ENCODE data around the gene IQCN. TPM values are rescaled to one million over a fixed set of nuclear protein-coding genes. Genes with fewer than 3 reads are reported as not detected.

Gene IQCN
- total RNA-seq, 1 experiment from 2014 or later: 0.61 TPM

- no peak for TF ChIP-seq ZNF532 (CRISPR knock-in tag; IDR thresholded peaks at IDR 0.05; ENCODE audit: borderline replicate concordance)
- no peak for TF ChIP-seq GRHL2 (CRISPR knock-in tag; IDR thresholded peaks at IDR 0.05; ENCODE audit: insufficient replicate concordance, severe bottlenecking)
- peak; percentile 41; the same call in 1 of the 2 replicates for TF ChIP-seq E2F5 (CRISPR knock-in tag; IDR thresholded peaks at IDR 0.05)
- peak; percentile 48 for TF ChIP-seq FOXP1 (CRISPR knock-in tag; IDR thresholded peaks at IDR 0.05; ENCODE audit: borderline replicate concordance)
- TF ChIP-seq ZNF232 (CRISPR knock-in tag; IDR thresholded peaks at IDR 0.05): no peak
- peak; percentile 30; the same call in 1 of the 2 replicates for TF ChIP-seq FOXK1 (CRISPR knock-in tag; IDR thresholded peaks at IDR 0.05)
- TF ChIP-seq NFE2L1 (CRISPR knock-in tag; IDR thresholded peaks at IDR 0.05): no peak
- TF ChIP-seq TCF7 (CRISPR knock-in tag; IDR thresholded peaks at IDR 0.05; ENCODE audit: low read depth): peak; percentile 53; the same call in 1 of the 2 replicates
- no peak for TF ChIP-seq AR (CRISPR knock-in tag; IDR thresholded peaks at IDR 0.05)
- TF ChIP-seq ZBTB21 (CRISPR knock-in tag; IDR thresholded peaks at IDR 0.05; ENCODE audit: borderline replicate concordance): no peak
- no peak for TF ChIP-seq ZNF425 (CRISPR knock-in tag; conservative IDR thresholded peaks at IDR 0.05)
- no peak for TF ChIP-seq NFATC4 (CRISPR knock-in tag; IDR thresholded peaks at IDR 0.05)
- no peak for TF ChIP-seq GABPB1 (CRISPR knock-in tag; IDR thresholded peaks at IDR 0.05)
- no peak for TF ChIP-seq NR2C2 (CRISPR knock-in tag; IDR thresholded peaks at IDR 0.05)
- TF ChIP-seq ATF1 (CRISPR knock-in tag; IDR thresholded peaks at IDR 0.05): no peak
- no peak; the same call in 1 of the 2 replicates for TF ChIP-seq SMAD4 (CRISPR knock-in tag; IDR thresholded peaks at IDR 0.05)
- peak; percentile 90; the same call in 1 of the 2 replicates for TF ChIP-seq ARID4B (CRISPR knock-in tag; IDR thresholded peaks at IDR 0.05; ENCODE audit: borderline replicate concordance)
- no peak for TF ChIP-seq HMGA2 (CRISPR knock-in tag; IDR thresholded peaks at IDR 0.05)
- TF ChIP-seq ESRRA (CRISPR knock-in tag; IDR thresholded peaks at IDR 0.05; ENCODE audit: borderline replicate concordance): no peak
- no peak; the same call in 1 of the 2 replicates for TF ChIP-seq RELA (CRISPR knock-in tag; IDR thresholded peaks at IDR 0.05; ENCODE audit: borderline replicate concordance)
- TF ChIP-seq E2F4 (CRISPR knock-in tag; IDR thresholded peaks at IDR 0.05; ENCODE audit: borderline replicate concordance, low read depth): no peak
- no peak for TF ChIP-seq NR1H2 (CRISPR knock-in tag; IDR thresholded peaks at IDR 0.05)
- no peak for TF ChIP-seq SOX15 (CRISPR knock-in tag; IDR thresholded peaks at IDR 0.05)
Observed at GRCh38 chr19:18280247-18281081, 6.2 kb upstream of the IQCN start (continued).

Measured in WTC11 (cell line).